HG03378 (cell line): ENCODE measurements around the gene EFCAB6.

Source experiments
- ATAC-seq: cut with Tn5 transposase; IDR thresholded peaks from one replicate; pipeline ENCODE4 v1.9.1; 2021; ENCODE audit warnings: mild to moderate bottlenecking, moderate library complexity; ENCODE audit not compliant: unreplicated experiment

EFCAB6 gene

DNA sequence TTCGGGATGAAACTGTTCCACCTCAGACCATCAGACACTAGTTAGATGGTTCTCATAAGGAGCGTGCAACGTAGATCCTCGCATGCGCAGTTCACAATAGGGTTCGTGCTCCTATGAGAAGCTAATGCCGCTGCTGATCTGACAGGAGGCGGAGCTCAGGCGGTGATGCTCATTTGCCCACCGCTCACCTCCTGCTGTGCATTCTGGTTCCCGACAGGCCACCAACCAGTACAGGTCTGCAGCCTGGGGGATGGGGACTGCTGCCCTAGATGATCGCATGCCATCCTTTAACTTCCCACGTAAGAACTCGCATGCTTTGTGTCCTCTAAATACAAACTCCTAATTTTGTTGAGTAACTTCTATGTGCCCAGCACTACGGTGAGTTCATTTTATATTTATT lies 62.6 kb downstream of the EFCAB6 start:
- no peak for ATAC-seq

DNA sequence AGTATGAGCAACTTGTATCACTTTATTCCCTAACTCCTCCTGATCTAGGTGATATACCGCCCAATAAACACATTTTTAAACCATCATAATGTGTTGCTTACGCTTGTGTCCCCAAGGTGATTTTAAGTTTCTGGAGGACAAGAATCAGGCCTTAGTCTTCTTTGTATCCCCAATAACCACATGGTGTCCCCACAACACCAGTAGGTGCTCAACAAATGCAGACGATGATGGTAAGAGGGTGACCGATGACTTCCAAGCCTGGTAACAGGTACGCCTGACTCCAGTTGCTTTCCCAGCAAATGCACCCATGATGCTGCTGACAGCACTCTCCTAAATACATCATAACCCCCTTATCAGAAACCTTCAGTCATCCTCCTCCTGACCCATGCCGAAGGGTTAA lies 64.2 kb downstream of the EFCAB6 start:
- no peak for ATAC-seq

DNA sequence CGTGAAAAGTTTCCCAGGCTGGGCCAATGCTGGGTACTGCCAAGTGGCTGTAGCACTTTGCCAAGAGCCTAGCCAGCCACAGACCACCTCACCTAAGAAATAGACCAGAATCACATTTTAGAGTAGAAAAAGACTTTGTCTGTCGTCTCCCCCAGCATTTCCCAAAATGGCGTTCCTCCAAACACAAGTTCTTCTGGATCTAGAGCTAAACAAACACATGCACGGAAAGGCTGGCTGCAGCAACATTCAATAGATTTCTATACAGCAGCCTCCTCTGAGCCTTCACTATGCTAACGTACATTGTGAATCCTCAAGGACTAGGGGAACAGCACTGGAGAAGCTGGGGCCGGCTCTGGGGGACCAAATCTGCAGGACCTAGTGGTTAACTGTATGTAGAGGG lies 65.0 kb downstream of the EFCAB6 start:
- ATAC-seq: no peak

DNA sequence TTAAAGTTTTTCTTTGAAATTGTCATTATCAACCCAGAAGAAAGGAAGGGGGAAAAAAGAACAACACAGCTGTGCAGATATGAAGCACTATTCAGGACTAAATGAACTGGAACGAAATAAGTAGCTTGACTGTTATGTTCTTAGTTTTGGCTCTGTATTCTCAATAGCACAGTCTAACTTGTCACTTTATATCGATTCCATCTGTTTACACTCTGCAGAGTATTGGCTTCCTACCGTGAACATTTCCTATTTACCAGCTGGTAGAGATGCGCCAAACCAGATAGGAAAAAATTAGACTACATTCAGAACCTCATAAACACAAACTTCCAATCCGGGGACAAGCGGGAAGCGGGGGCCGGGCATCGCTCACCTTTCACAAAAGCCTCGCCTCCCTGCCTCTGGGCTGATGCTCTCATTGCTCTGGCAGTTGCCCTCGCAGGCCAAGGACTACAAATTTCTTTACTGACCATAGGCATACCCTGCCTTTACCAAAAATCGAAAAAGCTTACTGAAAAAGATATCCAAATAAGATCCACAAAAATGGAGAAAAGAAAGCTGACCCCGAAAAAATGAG lies 66.2 kb downstream of the EFCAB6 start:
- no peak for ATAC-seq

DNA sequence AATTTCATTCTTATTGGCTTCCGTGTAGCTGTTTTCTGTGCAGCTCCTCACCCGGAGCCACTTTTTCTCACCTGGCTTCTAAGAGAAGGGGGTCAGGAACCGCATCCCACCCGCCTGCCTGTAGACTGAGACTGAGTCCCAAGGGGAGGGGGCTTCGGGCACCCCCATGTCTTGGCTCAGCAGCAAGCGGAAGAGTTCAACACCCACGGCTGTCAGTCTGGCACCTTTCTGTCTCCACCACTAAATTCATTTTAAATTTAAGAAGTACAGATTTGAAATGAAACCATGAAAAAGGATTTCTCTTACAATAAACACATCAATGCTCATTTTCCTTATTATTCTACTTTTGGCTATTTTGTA lies 66.7 kb downstream of the EFCAB6 start:
- no peak for ATAC-seq

DNA sequence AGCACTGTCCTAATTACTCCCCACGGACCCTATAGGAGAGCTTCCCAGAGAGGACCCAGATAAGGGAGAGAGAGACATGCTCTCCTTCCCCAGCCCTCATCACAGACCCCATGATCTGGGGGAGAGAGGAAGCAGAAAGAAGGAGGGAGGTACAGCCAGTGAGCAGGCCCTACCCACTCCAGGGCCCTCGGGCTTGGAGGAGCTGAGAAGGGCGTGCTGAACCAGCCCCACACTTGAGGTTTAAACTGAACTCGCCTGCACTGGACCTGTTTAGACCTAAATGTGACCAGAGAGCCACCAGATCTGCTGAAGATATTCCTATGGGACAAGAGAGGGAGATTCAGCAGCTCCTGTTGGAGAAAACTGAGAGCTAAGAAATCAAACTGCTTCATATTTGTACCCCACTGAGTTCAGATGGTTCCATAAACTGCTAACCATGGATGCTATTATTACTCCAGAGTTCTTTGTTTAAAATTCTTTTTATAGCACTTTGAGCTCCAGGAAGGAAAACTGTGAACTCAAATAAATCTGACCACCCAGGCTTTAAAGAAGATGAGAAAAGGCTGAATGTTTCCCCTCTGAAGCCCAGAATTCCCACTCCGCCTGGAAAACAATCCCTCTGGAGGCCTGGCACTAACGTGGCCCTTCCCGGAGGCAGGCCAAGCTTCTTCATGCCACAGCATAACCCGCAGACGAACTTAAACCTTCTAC lies 67.2 kb downstream of the EFCAB6 start:
- no peak for ATAC-seq

DNA sequence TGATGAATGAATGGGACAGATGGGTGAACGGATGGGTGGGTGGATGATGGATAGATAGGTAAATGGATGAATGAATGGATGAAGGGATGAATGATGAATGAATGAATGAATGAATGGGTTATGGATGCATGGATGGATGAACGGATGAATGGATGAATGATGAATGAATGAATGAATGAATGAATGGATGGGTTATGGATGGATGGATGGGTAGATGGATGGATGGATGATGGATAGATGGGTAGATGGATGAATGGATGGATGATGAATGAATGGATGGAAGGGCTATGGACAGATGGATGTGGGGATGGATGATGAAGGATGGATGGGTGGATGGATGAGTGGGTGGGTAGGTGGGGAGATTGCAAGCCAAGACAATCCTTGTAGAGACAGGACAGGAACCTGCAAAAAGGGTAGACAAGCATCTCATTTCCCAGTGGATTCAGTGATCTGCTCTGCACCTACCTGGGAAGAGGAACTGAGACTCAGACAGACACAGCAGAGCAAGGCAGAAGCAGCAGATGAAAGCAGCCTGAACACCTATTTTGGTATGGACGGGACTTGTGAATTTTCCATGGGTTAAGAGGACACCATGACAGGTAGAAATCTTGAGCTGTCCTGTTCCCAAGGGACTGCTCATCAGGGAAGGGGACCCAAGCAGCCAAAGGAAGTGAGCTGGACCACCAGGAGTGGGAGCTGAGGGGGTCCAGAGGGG lies 68.0 kb downstream of the EFCAB6 start:
- no peak for ATAC-seq

DNA sequence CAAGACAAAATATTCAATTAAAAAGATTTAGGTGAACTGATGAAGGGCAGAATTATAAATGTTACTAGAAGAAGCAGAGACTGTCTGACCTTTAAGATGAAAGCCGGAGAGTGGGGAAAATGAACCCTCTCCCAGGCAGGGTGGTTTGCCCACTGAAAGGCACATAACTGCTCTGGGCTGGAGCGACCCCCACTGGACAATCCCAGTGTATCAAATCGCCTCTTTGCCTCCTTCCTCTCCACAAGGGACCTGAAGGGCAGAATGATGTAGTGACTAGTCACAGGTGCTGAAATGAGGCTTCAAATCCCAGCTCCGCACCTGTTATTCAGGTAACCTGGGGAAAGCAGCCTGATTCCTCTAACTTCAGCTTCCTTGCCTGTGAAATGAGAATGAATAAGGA lies 69.0 kb downstream of the EFCAB6 start:
- ATAC-seq: no peak

DNA sequence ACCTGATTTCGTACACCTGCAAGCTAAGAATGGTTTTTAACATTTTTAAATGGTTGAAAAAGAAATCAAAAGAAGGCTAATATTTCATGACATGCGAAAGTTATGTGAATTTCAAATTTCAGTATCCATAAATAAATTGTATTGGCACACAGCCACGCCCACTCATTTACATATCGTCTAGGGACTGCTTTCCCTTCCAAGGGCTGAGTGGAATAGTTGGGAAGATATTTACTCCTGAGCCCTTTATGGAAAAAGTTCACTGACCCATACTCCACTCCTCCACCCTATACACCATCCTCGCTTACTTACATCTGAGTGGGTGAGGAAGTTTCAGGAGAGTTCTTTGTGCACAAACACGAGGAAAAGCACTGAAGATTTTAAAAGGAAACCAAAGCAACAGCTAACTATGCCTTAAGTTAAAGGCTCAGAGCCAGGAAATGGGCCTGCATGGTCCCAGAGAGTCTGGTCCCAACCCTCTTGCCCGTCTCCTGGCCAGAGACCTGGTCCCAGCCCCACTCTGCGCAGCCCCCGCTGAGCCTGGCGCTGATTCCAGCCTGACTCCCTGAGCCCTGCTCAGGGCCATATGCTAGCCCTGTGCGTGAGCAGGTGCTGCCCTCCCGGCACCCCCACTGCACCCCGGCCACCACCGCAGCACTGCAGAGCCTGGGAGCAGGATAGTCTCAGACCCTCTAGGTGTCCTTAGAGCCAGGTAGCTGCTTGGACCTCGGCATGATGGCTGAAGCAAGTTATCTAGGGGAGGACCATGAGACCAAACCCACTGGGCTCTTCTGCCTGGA lies 69.8 kb downstream of the EFCAB6 start:
- no peak for ATAC-seq

DNA sequence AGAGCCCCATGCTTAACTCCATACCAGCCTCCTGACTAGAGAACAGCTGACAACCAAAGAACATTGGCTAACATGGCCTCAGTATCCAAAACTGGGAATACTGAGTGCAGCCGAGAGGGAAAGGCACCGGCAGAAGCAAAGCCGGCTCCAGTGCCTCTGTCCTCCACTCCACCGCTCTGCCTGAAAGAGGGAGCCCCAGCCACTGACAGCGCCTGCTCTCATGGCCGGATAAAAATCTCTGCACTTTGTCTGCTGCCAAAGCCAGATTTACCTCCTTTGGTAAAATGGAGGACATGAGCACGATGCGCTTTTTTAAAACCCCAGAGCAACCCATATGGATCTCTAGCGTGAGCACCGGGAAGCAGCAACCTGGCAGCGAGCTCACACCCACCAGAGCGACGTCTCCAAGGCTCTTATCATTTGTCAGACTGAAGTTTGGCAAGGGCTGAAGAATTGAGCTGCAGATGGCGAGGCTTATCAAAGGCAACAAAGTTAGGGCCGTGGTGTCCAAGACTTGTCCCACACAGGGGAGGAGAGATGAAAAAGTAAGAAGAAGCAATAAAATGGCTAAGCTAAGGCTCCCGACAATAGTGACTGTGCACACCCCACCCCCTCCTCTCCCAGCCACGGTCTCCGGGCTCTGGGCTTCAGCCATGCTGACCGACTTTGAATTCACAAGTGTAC lies 71.4 kb downstream of the EFCAB6 start:
- ATAC-seq: no peak

DNA sequence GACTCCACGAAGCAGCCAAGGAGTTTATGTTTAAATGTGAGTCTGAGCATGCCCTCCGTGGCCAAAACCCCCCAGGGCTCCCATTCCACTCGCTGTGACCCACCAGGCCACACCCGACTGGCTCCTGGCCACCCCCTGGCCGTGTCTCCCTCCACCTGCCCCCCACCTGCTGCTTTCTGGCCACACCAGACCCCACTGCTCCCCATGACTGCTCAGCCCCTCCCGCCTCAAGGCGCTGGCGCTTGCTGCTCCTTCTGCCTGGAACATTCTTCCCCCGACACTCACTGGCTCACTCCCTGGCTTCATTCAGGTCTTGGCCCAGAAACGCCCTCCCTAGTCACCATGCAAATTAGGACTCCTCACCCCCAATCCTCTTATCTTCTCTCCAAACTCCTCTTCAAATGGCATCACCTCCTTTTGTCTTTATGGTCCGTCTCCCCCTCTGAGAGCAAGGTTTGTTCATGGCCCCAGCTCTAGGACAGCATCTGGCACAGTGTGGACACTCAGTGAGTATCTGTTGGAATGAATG lies 72.2 kb downstream of the EFCAB6 start:
- ATAC-seq: no peak

DNA sequence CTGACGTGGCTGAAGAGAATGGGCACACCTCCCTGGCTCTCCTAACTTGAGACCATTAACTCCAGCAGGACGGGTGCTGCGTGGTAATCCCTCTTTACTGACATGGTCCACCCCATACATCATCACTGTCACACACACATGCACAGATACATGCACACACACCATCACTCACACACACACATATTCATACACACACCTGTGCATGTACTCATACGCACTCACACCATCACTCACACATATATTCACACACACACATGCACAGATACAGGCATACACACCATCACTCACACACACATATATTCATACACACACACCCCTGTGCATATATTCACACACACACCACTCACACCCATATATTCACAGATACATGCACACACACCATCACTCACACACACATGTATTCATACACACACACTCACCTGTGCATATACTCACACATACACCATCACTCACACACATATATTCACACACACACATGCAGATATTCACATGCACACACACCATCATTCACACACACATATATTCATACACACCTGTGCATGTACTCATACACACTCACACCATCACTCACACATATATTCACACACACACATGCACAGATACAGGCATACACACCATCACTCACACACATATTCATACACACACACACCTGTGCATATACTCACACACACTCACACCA lies 74.8 kb downstream of the EFCAB6 start:
- ATAC-seq: no peak

DNA sequence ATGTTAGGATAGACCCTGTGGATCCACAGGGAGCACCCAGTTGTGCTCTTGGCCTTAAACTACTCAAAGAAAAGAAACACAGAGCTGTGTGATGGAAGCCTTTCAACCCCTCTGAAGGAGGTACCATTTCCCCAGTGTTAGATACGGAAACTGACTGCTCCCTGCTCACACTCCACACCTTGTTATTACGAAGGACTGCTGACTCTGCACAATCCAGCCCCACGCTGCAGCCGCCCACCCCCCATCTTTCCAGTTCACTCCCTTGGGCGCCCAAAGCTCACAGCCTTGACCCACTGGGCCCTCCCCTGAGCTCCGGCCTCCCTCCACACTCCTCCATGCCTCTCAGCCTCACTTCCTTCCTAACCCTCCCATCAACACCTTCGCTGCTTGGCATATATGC lies 75.5 kb downstream of the EFCAB6 start:
- ATAC-seq: no peak

DNA sequence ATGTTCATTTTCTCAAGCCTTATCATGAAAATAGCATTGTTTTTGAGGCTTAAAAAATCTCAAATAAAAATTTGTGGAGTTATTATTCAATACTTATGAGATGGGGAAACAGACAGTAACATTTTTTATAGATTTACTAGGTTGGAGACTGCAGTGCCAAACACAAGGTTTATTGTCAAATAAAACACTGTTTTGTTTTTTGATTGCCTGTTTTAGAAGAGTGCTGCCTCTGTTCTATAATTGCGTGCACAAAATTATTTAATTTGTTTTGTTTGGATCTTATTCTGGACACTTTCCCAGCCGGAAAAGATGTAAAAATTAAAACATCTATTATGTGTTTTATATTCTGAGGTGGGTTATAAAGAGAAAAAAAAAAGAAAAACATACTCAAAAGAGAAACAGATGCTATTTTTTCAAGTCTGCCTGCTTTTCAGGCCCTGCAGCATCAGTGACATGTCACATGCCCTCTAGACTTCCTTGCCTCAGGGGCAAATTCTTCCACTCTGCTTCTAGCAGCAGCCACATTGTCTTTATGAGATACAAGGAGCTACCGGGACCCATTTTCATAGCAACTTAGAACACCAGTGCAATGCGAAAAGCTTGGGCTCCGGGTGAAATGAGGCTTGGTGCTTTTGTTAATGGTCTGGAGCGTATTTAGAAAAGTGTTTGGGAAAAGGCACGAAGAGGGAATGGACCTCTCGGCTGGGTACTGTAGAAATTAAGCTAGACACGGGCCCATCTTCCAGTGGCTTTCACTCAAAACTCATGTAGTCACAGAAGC lies 77.5 kb downstream of the EFCAB6 start:
- ATAC-seq: no peak

DNA sequence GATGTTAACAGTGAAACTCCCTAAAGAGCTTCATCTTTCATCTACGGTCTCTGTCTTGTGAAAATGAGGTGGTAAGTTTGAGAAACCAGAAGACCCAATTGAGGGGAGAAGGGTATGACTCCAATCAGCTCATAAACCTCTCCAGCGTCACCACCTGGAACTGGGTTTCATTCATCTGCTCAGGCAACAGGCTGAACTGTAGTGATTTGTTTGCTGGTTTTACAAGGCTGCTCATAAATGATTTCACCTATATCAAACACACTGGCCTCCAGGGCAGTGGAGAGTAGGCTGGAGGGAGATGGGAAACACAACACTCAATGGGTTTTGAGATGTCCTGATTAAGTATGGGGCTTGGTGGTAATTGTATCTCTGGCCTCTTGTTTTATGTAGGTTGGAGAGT lies 79.0 kb downstream of the EFCAB6 start:
- ATAC-seq: no peak

DNA sequence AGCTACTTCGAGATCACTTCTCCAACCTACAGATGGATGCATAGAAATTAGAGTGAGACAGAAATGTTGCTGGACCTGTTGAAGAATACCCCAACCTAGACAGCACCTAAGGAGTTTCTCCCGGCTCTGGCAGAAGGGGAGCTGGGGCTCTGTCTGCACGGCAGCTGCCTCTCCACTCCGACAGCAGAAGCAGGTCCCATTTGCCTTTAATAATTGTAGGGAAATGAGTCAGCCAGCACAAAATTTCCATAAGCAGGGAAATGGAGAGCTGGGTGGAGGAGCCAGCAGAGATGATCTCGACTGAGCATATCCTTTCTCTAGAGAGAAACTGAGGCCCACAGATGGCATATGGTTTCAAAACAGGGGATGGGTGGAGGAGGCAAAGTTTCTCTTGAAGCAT lies 80.1 kb downstream of the EFCAB6 start:
- ATAC-seq: no peak

DNA sequence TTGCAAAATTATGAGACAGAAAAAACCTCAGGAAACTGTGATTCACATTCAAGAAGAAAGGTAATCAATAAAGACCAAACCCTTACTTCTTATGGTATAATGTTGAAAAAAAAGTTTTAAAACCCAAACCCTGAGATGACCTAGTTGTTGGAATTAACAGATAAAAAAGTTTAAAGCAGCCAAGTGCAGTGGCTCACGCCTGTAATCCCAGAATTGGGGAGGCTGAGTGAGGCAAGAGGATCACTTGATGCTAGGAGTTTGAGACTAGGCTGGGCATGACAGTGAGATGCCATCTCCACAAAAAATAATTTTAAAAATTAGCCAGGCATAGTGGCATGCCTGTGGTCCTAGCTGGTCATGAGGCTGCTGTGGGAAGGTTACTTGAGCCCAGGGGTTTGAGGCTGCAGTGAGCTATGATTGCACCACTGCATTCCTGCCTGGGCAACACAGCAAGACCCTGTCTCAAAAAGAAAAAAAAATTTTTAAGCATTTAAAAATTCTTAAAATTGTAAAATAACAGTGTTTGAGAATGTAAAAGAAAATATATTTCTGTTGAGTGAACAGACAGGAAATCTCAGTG lies 85.1 kb downstream of the EFCAB6 start:
- ATAC-seq: no peak

DNA sequence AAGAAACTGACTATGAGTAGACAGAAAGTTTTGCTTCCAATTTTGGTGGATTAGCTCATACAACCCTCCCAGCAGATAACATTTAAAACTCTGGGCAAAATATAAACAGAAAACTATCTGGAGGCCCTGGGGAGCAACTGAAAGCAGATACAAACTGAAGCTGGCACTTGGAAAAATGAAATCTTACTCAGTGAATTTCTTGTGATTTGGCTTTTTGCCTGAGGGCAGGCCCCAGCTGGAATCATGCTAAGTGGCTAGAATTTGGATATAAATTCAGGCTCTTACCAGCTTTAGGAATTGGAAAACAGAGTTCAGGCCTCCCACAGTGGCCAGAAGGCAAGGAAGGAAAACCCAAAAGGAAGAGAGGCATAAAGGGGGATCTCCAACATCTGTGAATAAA lies 85.8 kb downstream of the EFCAB6 start:
- ATAC-seq: no peak

DNA sequence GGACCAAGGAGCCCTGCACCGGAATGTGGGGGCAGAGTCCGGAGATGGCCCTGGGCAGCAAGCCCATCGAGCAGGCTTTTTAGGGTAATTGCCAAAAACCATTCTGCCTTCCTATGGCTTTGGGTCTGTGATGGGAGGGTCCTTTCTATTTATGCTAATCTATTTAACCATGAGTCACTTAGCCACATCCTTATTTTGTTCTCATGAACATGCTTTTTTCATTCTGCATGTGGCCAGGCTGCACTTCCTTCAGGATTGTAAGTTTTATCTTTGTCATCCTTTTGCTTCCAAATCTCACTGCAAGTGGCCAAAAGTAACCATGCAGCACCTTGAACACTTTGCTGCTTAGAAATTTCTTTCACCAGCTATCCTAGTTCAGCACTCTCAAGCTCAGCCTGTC lies 88.3 kb downstream of the EFCAB6 start:
- ATAC-seq: no peak
